Breast epithelium (tissue), 4 donors: ENCODE measurements around the gene SLC36A4. TPM values are rescaled to one million over a fixed set of nuclear protein-coding genes. Genes with fewer than 3 reads are reported as not detected.

ENCODE experiments used
- DNase-seq, 2 donors: peaks; one replicate each; pipeline ENCODE4 v3.0.0-alpha.2; 2019; ENCODE audit warnings: low spot score in 2 of 2
- H3K27ac ChIP-seq, 2 donors: fragments of 200-600 bp; sonication (generic) in 1 of 2; one replicate each; pipeline ENCODE4 v1.5.1; 2016 to 2019; ENCODE audit warnings: mild to moderate bottlenecking in 1 of 2
- H3K27me3 ChIP-seq, 2 donors: fragments of 200-600 bp; sonication (generic) in 1 of 2; one replicate each; pipeline versions ENCODE4 v1.5.1 to v1.6.0; 2017 to 2019; ENCODE audit warnings: control low read depth in 1 of 2, mild to moderate bottlenecking in 1 of 2
- H3K36me3 ChIP-seq: fragments of 200-600 bp; one replicate; pipeline ENCODE4 v1.5.1; 2019
- H3K4me1 ChIP-seq, 2 donors: fragments of 200-600 bp; sonication (generic); one replicate each; pipeline ENCODE4 v1.5.1; 2016 to 2019; ENCODE audit warnings: control low read depth in 1 of 2
- H3K4me3 ChIP-seq, 3 donors: fragments of 200-600 bp; sonication (generic); 1 replicate in 2 of 3; 2 replicates in 1 of 3; pipeline ENCODE4 v1.5.1; 2016 to 2019; ENCODE audit warnings: mild to moderate bottlenecking in 3 of 3, moderate library complexity in 2 of 3
- H3K9me3 ChIP-seq, 2 donors: fragments of 200-600 bp; sonication (generic) in 1 of 2; one replicate each; pipeline ENCODE4 v1.5.1; 2016 to 2019; ENCODE audit warnings: control low read depth in 1 of 2
- CTCF ChIP-seq, 3 donors: fragments of 450-650 bp; IDR thresholded peaks; one replicate each; pipeline ENCODE4 v1.5.1; 2016 to 2017; ENCODE audit warnings: antibody characterized with exemption in 3 of 3, mild to moderate bottlenecking in 3 of 3, moderate library complexity in 3 of 3
- POLR2A ChIP-seq: fragments of 450-650 bp; IDR thresholded peaks from one replicate; pipeline ENCODE4 v1.6.1; 2016; ENCODE audit warnings: antibody characterized with exemption, mild to moderate bottlenecking, moderate library complexity
- POLR2AphosphoS5 ChIP-seq, 3 donors: sonication (generic); formaldehyde crosslinking; IDR thresholded peaks; one replicate each; pipeline ENCODE4 v1.6.1; 2017; ENCODE audit warnings: antibody characterized with exemption in 3 of 3
- intact Hi-C: fragments of 100-400 bp; cut with DNase I; formaldehyde crosslinking; loops from one replicate; pipeline ENCODE4 v1.15.1; 2023; ENCODE audit warnings: low total_unique reads
- total RNA-seq, 3 donors: library from RNA; depleted of rRNA; stranded (reverse); fragments of >200 nt; gene quantifications; one replicate each; pipeline ENCODE4 v1.1.0, GENCODE V29; 2016

Gene SLC36A4
- total RNA-seq, 3 donors from 2014 or later, result 19.8 to 26.3 (median 21.6) TPM

GRCh38 chr11:93209466-93209865 lies 11.7 kb upstream of the SLC36A4 start:
- Histone ChIP-seq H3K36me3 (no peaks in the 10 kb centered on the region), H3K9me3 (peaks cover 4 to 14% of the 10 kb centered on the region in 2 donors), H3K4me3 (no peak overlapping the region), H3K4me1 (no peaks in the 10 kb centered on the region), H3K27ac (no peak overlapping the region), H3K27me3 (no peaks in the 10 kb centered on the region)
- no peak for DNase-seq
- intact Hi-C loops, result no loop called here
- TF ChIP-seq CTCF (IDR thresholded peaks at IDR 0.05) (no peak), POLR2A (no peak), POLR2AphosphoS5 (IDR thresholded peaks at IDR 0.05) (no peak)

DNA sequence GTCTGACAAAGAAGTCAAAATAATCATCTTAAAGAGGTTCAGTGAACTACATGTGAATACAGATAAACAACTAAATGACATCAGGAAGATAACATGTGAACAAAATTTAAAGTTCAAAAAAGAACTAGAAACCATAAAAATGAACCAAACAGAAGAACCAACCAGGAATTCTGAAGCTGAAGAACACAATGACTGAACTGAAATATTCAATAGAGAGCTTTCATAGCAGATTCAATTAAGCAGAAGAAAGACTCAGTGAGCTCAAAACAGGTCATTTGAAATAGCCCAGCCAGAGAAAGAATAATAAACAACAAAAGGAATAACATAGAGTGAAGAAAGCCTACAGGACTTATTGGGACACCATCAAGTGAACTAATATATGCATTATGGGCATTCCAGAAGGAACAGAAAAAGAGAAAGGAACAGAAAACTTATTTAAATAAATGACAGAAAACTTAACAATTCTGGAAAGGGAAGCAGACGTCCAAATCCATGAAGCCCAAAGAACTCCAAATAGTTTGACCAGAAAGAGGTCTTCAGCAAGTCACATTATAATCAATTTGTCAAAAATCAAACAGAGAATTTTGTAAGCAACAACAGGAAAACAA lies 11.0 kb upstream of the SLC36A4 start:
- no peak for DNase-seq
- TF ChIP-seq POLR2A, result no peak
- no peak for TF ChIP-seq POLR2AphosphoS5 (IDR thresholded peaks at IDR 0.05)
- no peak for TF ChIP-seq CTCF (IDR thresholded peaks at IDR 0.05)
- H3K27me3 ChIP-seq, result no peaks in the 10 kb centered on the region
- H3K36me3 ChIP-seq, result no peaks in the 10 kb centered on the region
- peaks cover 4 to 14% of the 10 kb centered on the region in 2 donors for H3K9me3 ChIP-seq
- intact Hi-C loops, result no loop called here
- no peaks in the 10 kb centered on the region for H3K4me1 ChIP-seq
- H3K27ac ChIP-seq, result no peak overlapping the region
- H3K4me3 ChIP-seq, result no peak overlapping the region

DNA sequence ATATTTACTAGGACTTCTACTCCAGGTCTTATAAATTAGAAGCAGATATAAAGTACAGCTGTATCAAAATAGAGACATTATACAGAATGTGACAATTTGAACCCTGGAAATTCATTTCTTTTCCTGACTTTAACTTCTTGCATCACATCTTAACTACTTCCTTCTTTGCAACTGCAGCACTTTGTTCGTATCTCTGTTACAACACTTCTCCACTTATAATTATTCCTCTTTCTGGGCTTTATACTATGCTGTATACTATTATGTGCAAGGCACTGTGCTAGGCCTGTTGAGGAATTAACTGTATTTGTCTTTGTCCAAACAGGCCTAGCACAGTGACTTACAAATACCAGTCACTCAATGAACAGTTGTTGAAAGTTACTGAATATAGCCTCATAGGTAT lies 1.8 kb upstream of the SLC36A4 start:
- TF ChIP-seq POLR2AphosphoS5 (IDR thresholded peaks at IDR 0.05) (no peak), CTCF (IDR thresholded peaks at IDR 0.05) (no peak), POLR2A (no peak)
- intact Hi-C loops, result no loop called here
- Histone ChIP-seq H3K36me3 (no peaks in the 10 kb centered on the region), H3K27ac (no peak overlapping the region), H3K4me3 (no peak overlapping the region), H3K27me3 (no peaks in the 10 kb centered on the region), H3K9me3 (no peaks in the 10 kb centered on the region), H3K4me1 (peaks cover 0 to 4% of the 10 kb centered on the region in 2 donors)
- DNase-seq, result no peak

- TF ChIP-seq CTCF (IDR thresholded peaks at IDR 0.05), result no peak
- TF ChIP-seq POLR2A, result no peak
- TF ChIP-seq POLR2AphosphoS5 (IDR thresholded peaks at IDR 0.05), result no peak
- Histone ChIP-seq H3K4me1 (peaks cover 0 to 4% of the 10 kb centered on the region in 2 donors), H3K9me3 (no peaks in the 10 kb centered on the region), H3K27me3 (no peaks in the 10 kb centered on the region), H3K4me3 (peak overlapping the region; percentile 78 to 89 (median 82)), H3K36me3 (no peaks in the 10 kb centered on the region), H3K27ac (peak overlapping the region; percentile 95 to 97)
- intact Hi-C loops, result no loop called here
- DNase-seq, result no peak
Measured at GRCh38 chr11:93198215-93198845, 539 bp upstream of the SLC36A4 start.

DNA sequence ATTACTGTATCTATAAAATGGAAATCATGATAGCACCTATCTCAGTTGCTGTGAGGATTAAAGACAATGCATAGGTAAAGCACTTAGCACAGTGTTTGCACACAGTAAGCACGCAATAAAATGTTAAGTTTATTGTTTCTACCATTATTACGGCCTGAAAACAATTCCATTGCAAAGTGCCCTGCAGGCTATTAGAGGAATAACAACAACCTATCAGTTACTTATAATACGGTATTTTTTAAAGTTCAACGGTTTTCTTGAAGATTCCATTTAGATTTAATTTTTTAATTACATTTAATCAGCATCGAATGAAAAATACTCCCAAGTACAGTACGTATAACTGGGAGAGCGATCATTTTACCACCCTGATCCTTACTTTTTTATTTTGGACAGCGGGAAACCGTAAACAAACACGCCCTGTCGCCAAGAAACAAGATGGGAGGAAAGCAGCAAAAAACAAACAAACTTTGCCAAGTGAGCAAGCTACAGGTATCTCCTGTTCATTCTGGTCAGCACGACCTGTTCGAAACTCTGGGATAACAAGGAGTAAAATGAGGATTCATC lies 893 bp downstream of the SLC36A4 start:
- peaks cover 0 to 4% of the 10 kb centered on the region in 2 donors for H3K4me1 ChIP-seq

More for the DNA sequence above, 893 bp downstream of the SLC36A4 start:
- no peak for DNase-seq
- no peaks in the 10 kb centered on the region for H3K9me3 ChIP-seq
- peak overlapping the region; percentile 78 to 89 (median 82) for H3K4me3 ChIP-seq
- H3K36me3 ChIP-seq, result no peaks in the 10 kb centered on the region
- intact Hi-C loops, result no loop called here
- H3K27me3 ChIP-seq, result no peaks in the 10 kb centered on the region
- no peak for TF ChIP-seq CTCF (IDR thresholded peaks at IDR 0.05)
- H3K27ac ChIP-seq, result peak overlapping the region; percentile 95 to 97
